PC-9 (cell line): ENCODE measurements around the gene NEO1.

Experiments used
- EZH2 ChIP-seq: fragments of 200-600 bp; sonication (generic); IDR thresholded peaks from 2 replicates; pipeline ENCODE4 v1.8.0; 2017; ENCODE audit warnings: antibody characterized with exemption, low read depth
- TF ChIP-seq, protein P1 (sequence below): fragments of 200-600 bp; sonication (generic); conservative IDR thresholded peaks from 2 replicates; pipeline ENCODE4 v1.6.1; 2017; ENCODE audit warnings: mixed run types, antibody characterized with exemption, mild to moderate bottlenecking, moderate library complexity

DNA sequence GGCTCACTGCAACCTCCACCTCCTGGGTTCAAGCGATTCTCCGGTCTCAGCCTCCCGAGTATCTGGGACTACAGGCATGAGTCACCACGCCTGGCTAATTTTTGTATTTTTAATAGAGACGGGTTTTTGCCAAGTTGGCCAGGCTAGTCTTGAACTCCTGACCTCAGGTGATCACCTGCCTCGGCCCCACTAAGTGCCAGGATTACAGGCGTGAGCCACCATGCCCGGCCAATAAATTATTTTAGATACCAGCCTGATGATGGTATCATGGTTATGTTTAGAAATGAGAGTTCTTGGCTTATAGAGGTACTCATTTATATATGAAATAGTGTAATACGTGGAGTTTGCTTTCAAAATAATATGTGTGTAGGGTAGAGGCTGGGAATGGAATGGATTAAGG lies 119.4 kb downstream of the NEO1 start:
- TF ChIP-seq, protein P1, sequence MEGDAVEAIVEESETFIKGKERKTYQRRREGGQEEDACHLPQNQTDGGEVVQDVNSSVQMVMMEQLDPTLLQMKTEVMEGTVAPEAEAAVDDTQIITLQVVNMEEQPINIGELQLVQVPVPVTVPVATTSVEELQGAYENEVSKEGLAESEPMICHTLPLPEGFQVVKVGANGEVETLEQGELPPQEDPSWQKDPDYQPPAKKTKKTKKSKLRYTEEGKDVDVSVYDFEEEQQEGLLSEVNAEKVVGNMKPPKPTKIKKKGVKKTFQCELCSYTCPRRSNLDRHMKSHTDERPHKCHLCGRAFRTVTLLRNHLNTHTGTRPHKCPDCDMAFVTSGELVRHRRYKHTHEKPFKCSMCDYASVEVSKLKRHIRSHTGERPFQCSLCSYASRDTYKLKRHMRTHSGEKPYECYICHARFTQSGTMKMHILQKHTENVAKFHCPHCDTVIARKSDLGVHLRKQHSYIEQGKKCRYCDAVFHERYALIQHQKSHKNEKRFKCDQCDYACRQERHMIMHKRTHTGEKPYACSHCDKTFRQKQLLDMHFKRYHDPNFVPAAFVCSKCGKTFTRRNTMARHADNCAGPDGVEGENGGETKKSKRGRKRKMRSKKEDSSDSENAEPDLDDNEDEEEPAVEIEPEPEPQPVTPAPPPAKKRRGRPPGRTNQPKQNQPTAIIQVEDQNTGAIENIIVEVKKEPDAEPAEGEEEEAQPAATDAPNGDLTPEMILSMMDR: no peak
- no peak for TF ChIP-seq EZH2
